PC-9 (cell line): ENCODE measurements around the gene FBXO47.

ENCODE experiments used
- CTCF ChIP-seq: fragments of 200-600 bp; sonication (generic); conservative IDR thresholded peaks from 2 replicates; pipeline ENCODE4 v1.6.1; 2017; ENCODE audit warnings: mixed run types, antibody characterized with exemption, mild to moderate bottlenecking, moderate library complexity
- EZH2 ChIP-seq: fragments of 200-600 bp; sonication (generic); IDR thresholded peaks from 2 replicates; pipeline ENCODE4 v1.8.0; 2017; ENCODE audit warnings: antibody characterized with exemption, low read depth

- TF ChIP-seq EZH2, result no peak
- no peak for TF ChIP-seq CTCF
Measured at GRCh38 chr17:39014795-39015545, 47.8 kb upstream of the FBXO47 start.
